PC-3 (cell line): Measurements from ENCODE around the gene PTPRE. TPM values are rescaled to one million over a fixed set of nuclear protein-coding genes. Genes with fewer than 3 reads are reported as not detected.
A peak's percentile ranks its signal among the peaks of the same experiment; 100 is the strongest.

Source experiments
- ATAC-seq: fragments of 200-7000 bp; cut with Tn5 transposase; 2 replicates; pipeline ENCODE4 v1.9.1; 2020; ENCODE audit warnings: mild to moderate bottlenecking, moderate library complexity
- BruUV-seq: library from RNA; stranded (reverse); fragments of 400-500 nt; replicated peaks from 2 replicates; lab custom pipeline; 2021; lab: Mats Ljungman, UMichigan
- CTCF ChIA-PET: fragments of 300-600 bp; sonication (Branson Sonifier 250); formaldehyde crosslinking; loops from one replicate; lab custom pipeline; 2022; ENCODE audit warnings: antibody characterized with exemption; lab: Charles Lee
- POLR2A ChIA-PET: fragments of 300-600 bp; sonication (Branson Sonifier 250); formaldehyde crosslinking; loops from one replicate; lab custom pipeline; 2022; ENCODE audit warnings: antibody characterized with exemption; ENCODE audit not compliant: unreplicated experiment; lab: Charles Lee
- DNase-seq: peaks from one replicate; pipeline ENCODE4 v3.0.0-alpha.2; 2015
- H2AFZ ChIP-seq: fragments of 300-600 bp; sonication (generic); 2 replicates; pipeline ENCODE4 v1.6.0; 2016; ENCODE audit warnings: antibody characterized with exemption, low read length
- H3F3A ChIP-seq: fragments of 300-600 bp; sonication (generic); one replicate; pipeline ENCODE4 v1.6.0; 2017; ENCODE audit warnings: antibody characterized with exemption, low read length, control low read depth, mild to moderate bottlenecking; ENCODE audit not compliant: unreplicated experiment
- H3K27ac ChIP-seq: fragments of 300-600 bp; sonication (generic); 2 replicates; pipeline ENCODE4 v1.5.1; 2016; ENCODE audit warnings: mild to moderate bottlenecking, low read length
- H3K27me3 ChIP-seq: fragments of 300-600 bp; sonication (generic); 2 replicates; pipeline ENCODE4 v1.6.1; 2016; ENCODE audit warnings: low read length, mixed read lengths
- H3K36me3 ChIP-seq: fragments of 300-600 bp; sonication (generic); 2 replicates; pipeline ENCODE4 v1.6.1; 2016; ENCODE audit warnings: low read depth, mixed run types, low read length, mixed read lengths
- H3K4me1 ChIP-seq: fragments of 300-600 bp; sonication (generic); 2 replicates; pipeline ENCODE4 v1.5.1; 2016; ENCODE audit warnings: low read length; ENCODE audit not compliant: insufficient read depth
- H3K4me2 ChIP-seq: fragments of 300-600 bp; sonication (generic); 2 replicates; pipeline ENCODE4 v1.6.0; 2016; ENCODE audit warnings: low read length
- H3K4me3 ChIP-seq: fragments of 300-600 bp; sonication (generic); 2 replicates; pipeline ENCODE4 v1.5.1; 2016; ENCODE audit warnings: mild to moderate bottlenecking, low read length, mixed read lengths
- H3K79me2 ChIP-seq: fragments of 300-600 bp; sonication (generic); 2 replicates; pipeline ENCODE4 v1.6.1; 2017; ENCODE audit warnings: low read length, mixed read lengths
- H3K9ac ChIP-seq: fragments of 300-600 bp; sonication (generic); 2 replicates; pipeline ENCODE4 v1.6.0; 2016; ENCODE audit warnings: mild to moderate bottlenecking, low read length
- H3K9me2 ChIP-seq: fragments of 300-600 bp; sonication (generic); replicated peaks from 2 replicates; pipeline ENCODE4 v1.6.1; 2016; ENCODE audit warnings: mixed run types, low read length, mixed read lengths
- H3K9me3 ChIP-seq: fragments of 300-600 bp; sonication (generic); 2 replicates; pipeline ENCODE4 v1.6.1; 2016; ENCODE audit warnings: low read length, mixed read lengths
- H4K20me1 ChIP-seq: fragments of 300-600 bp; sonication (generic); 2 replicates; pipeline ENCODE4 v1.6.1; 2016; ENCODE audit warnings: low read length, mixed read lengths
- CTCF ChIP-seq: fragments of 300-600 bp; sonication (generic); conservative IDR thresholded peaks from 2 replicates; pipeline ENCODE4 v1.5.1; 2017; ENCODE audit warnings: antibody characterized with exemption, low read depth, mild to moderate bottlenecking, low read length
- EZH2 ChIP-seq: fragments of 300-600 bp; sonication (generic); IDR thresholded peaks from one replicate; pipeline ENCODE4 v1.6.1; 2017; ENCODE audit warnings: antibody characterized with exemption, mild to moderate bottlenecking, low read length; ENCODE audit not compliant: unreplicated experiment
- EZH2phosphoT487 ChIP-seq: fragments of 300-600 bp; sonication (generic); IDR thresholded peaks from 2 replicates; pipeline ENCODE4 v1.6.1; 2018; ENCODE audit warnings: mild to moderate bottlenecking, antibody characterized with exemption, low read length, borderline replicate concordance
- intact Hi-C: fragments of 100-400 bp; cut with micrococcal nuclease; formaldehyde crosslinking; loops from 2 replicates; pipeline ENCODE4 v1.9.0; 2023
- total RNA-seq: library from RNA; depleted of rRNA; stranded (reverse); fragments of >200 nt; gene quantifications from 2 replicates; pipeline ENCODE4 v1.2.3, GENCODE V29; 2014

Gene PTPRE
- total RNA-seq, 1 experiment from 2014 or later = 3.1 TPM

GRCh38 chr10:128047991-128048818, 141.3 kb downstream of the PTPRE start:
- no TSS peak for BruUV-seq
- no peaks in the 10 kb centered on the region for H3K27me3 ChIP-seq
- no peaks in the 10 kb centered on the region for H3F3A ChIP-seq
- ChIA-PET POLR2A (interaction anchor here (0.6 kb wide), 1 partner anchor 127 kb away, joined by 6 read pairs; no protein-coding TSS in a partner anchor), CTCF (interaction anchor here (1.1 to 1.6 kb wide), 3 partner anchors 12 to 176 kb away, joined by 3 to 8 read pairs (median 4); no protein-coding TSS in a partner anchor)
- H3K4me3 ChIP-seq = peak overlapping the region; percentile 77
- H3K27ac ChIP-seq = peak overlapping the region; percentile 71
- H2AFZ ChIP-seq = peak overlapping the region; percentile 78
- peak overlapping the region; percentile 95 for H3K4me2 ChIP-seq
- no peaks in the 10 kb centered on the region for H3K9me2 ChIP-seq
- H3K9me3 ChIP-seq = no peaks in the 10 kb centered on the region
- H4K20me1 ChIP-seq = no peaks in the 10 kb centered on the region
- H3K79me2 ChIP-seq = no peaks in the 10 kb centered on the region
- no peak for TF ChIP-seq EZH2phosphoT487
- no peak for TF ChIP-seq EZH2
- TF ChIP-seq CTCF = no peak
- peak; percentile 65 for DNase-seq
- intact Hi-C loops = no loop called here
- peak; percentile 44 for ATAC-seq
- peaks cover 23% of the 10 kb centered on the region for H3K4me1 ChIP-seq
- H3K9ac ChIP-seq = peak overlapping the region; percentile 77
- no peaks in the 10 kb centered on the region for H3K36me3 ChIP-seq

- Histone ChIP-seq H3K4me3 (peak overlapping the region; percentile 77), H3K27ac (peak overlapping the region; percentile 71; the same call in 1 of the 2 replicates), H3K4me2 (peak overlapping the region; percentile 95), H3F3A (no peaks in the 10 kb centered on the region), H4K20me1 (no peaks in the 10 kb centered on the region), H3K36me3 (no peaks in the 10 kb centered on the region), H3K79me2 (no peaks in the 10 kb centered on the region), H3K27me3 (no peaks in the 10 kb centered on the region), H3K9me3 (no peaks in the 10 kb centered on the region), H3K9ac (no peak overlapping the region), H3K4me1 (peaks cover 23% of the 10 kb centered on the region), H2AFZ (no peak overlapping the region), H3K9me2 (no peaks in the 10 kb centered on the region)
- POLR2A ChIA-PET = interaction anchor here (0.6 kb wide), 1 partner anchor 126 kb away, joined by 6 read pairs; no protein-coding TSS in a partner anchor
- no TSS peak for BruUV-seq
- ATAC-seq = no peak
- CTCF ChIA-PET = no interaction called here
- DNase-seq = no peak
- TF ChIP-seq EZH2 = no peak
- TF ChIP-seq EZH2phosphoT487 = no peak
- TF ChIP-seq CTCF = no peak
- intact Hi-C loops = no loop called here
Measured at GRCh38 chr10:128048819-128049210, 141.9 kb downstream of the PTPRE start.
